OCI-LY7 (cell line): Measurements from ENCODE around the gene PRR14L.
"Not testable (repeated sequence)": the region's sequence is repeated elsewhere in the genome, so short reads cannot be mapped to it uniquely, and the experiment has no call there.

ENCODE experiments used
- EZH2phosphoT487 ChIP-seq: fragments of 200-600 bp; sonication (generic); IDR thresholded peaks from 2 replicates; pipeline ENCODE4 v1.6.1; 2018; ENCODE audit warnings: low read depth, borderline replicate concordance, mild to moderate bottlenecking, mixed run types, antibody characterized with exemption, low read length, moderate library complexity, mixed read lengths
- TF ChIP-seq, protein P1 (sequence below): fragments of 200-600 bp; sonication (generic); conservative IDR thresholded peaks from 2 replicates; pipeline ENCODE4 v1.5.1; 2014; ENCODE audit warnings: mild to moderate bottlenecking, antibody characterized with exemption, low read length, moderate library complexity, mixed read lengths

- TF ChIP-seq, protein P1, sequence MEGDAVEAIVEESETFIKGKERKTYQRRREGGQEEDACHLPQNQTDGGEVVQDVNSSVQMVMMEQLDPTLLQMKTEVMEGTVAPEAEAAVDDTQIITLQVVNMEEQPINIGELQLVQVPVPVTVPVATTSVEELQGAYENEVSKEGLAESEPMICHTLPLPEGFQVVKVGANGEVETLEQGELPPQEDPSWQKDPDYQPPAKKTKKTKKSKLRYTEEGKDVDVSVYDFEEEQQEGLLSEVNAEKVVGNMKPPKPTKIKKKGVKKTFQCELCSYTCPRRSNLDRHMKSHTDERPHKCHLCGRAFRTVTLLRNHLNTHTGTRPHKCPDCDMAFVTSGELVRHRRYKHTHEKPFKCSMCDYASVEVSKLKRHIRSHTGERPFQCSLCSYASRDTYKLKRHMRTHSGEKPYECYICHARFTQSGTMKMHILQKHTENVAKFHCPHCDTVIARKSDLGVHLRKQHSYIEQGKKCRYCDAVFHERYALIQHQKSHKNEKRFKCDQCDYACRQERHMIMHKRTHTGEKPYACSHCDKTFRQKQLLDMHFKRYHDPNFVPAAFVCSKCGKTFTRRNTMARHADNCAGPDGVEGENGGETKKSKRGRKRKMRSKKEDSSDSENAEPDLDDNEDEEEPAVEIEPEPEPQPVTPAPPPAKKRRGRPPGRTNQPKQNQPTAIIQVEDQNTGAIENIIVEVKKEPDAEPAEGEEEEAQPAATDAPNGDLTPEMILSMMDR: not testable (repeated sequence)
- not testable (repeated sequence) for TF ChIP-seq EZH2phosphoT487
These were observed 9.6 kb downstream of the PRR14L start for GRCh38 chr22:31740314-31740713.
